ENCODE data around the gene STAT5B. TPM values are rescaled to one million over a fixed set of nuclear protein-coding genes. Genes with fewer than 3 reads are reported as not detected.

Gene STAT5B
- total and polyA plus RNA-seq, 2 of the 13 experiments (the other 11 are each of a cell fraction or from before 2014, with no cell fraction given) = 21.0 to 42.8 TPM

DNA sequence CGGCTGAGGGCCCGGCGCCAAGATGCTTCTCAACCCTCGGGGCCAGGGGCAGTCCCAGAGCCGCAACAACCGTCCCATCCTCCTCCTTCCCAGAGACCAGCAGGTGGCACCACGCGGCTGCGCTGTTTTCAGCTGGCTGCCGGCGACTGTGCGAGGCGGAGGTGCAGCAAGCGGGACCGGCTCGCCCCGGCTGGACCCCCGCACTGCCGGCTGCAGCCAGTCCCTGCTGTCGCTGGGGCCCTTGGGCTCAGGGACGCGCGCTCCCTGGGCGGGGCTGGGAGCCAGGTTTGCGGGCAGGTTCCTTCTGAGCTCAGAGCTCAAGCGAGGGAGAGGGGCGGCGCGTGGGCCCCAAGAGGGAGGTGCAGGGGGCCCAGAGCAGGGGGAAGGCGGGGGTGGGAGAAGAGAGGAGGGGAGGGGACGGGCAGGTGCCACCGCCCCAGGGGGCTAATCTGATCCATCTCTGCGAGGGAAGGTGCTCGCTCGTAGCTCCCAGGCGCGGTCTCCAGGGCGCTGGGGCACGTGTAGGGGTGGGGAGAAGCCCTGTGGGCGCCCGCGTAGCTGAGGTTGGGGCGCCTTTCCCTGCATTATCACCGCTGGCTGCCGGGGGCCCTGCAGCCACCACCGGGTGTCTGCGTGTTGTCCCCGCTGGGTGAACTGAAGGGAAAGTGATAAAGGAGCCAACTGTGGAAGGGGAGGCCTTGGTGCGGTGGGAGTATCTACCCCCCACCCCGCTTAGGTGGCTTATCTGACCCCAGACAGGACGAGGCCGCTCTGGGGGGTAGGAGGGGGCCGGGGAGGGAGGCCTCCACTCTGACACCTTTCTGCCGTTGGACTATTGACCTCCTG is 36.3 kb upstream of the STAT5B start (continued):
- TF ChIP-seq KIAA2018 (CRISPR knock-in tag; IDR thresholded peaks at IDR 0.05; ENCODE audit: borderline replicate concordance) = 0 out of 2 replicates have a peak, but pooled peaks have one; percentile 83
- 0 out of 2 replicates have a peak, but pooled peaks have one; percentile 30 for TF ChIP-seq FOXC1 (CRISPR knock-in tag; IDR thresholded peaks at IDR 0.05; ENCODE audit: borderline replicate concordance)
- TF ChIP-seq, protein P1, sequence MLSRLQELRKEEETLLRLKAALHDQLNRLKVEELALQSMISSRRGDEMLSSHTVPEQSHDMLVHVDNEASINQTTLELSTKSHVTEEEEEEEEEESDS (CRISPR knock-in tag; IDR thresholded peaks at IDR 0.05; ENCODE audit: borderline replicate concordance) = no peak
- TF ChIP-seq ZNF572 (CRISPR knock-in tag; IDR thresholded peaks at IDR 0.05) = no peak
- no peak for TF ChIP-seq JUND (CRISPR knock-in tag; IDR thresholded peaks at IDR 0.05)
- TF ChIP-seq ZNF790 (CRISPR knock-in tag; IDR thresholded peaks at IDR 0.05; ENCODE audit: borderline replicate concordance) = no peak
- TF ChIP-seq ZNF703 (CRISPR knock-in tag; IDR thresholded peaks at IDR 0.05; ENCODE audit: borderline replicate concordance) = no peak
- TF ChIP-seq NAIF1 (CRISPR knock-in tag; IDR thresholded peaks at IDR 0.05; ENCODE audit: borderline replicate concordance) = no peak
- TF ChIP-seq ZNF670 (CRISPR knock-in tag; IDR thresholded peaks at IDR 0.05; ENCODE audit: borderline replicate concordance) = peak; percentile 95
- TF ChIP-seq, protein P2, sequence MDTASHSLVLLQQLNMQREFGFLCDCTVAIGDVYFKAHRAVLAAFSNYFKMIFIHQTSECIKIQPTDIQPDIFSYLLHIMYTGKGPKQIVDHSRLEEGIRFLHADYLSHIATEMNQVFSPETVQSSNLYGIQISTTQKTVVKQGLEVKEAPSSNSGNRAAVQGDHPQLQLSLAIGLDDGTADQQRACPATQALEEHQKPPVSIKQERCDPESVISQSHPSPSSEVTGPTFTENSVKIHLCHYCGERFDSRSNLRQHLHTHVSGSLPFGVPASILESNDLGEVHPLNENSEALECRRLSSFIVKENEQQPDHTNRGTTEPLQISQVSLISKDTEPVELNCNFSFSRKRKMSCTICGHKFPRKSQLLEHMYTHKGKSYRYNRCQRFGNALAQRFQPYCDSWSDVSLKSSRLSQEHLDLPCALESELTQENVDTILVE (CRISPR knock-in tag; IDR thresholded peaks at IDR 0.05) = peak; percentile 81
- peak; percentile 97 for TF ChIP-seq ZNF788 (CRISPR knock-in tag; IDR thresholded peaks at IDR 0.05; ENCODE audit: borderline replicate concordance)
- peak; percentile 85 for TF ChIP-seq ZNF883 (CRISPR knock-in tag; IDR thresholded peaks at IDR 0.05; ENCODE audit: not compliant biosample characterization)
- TF ChIP-seq, protein P3, sequence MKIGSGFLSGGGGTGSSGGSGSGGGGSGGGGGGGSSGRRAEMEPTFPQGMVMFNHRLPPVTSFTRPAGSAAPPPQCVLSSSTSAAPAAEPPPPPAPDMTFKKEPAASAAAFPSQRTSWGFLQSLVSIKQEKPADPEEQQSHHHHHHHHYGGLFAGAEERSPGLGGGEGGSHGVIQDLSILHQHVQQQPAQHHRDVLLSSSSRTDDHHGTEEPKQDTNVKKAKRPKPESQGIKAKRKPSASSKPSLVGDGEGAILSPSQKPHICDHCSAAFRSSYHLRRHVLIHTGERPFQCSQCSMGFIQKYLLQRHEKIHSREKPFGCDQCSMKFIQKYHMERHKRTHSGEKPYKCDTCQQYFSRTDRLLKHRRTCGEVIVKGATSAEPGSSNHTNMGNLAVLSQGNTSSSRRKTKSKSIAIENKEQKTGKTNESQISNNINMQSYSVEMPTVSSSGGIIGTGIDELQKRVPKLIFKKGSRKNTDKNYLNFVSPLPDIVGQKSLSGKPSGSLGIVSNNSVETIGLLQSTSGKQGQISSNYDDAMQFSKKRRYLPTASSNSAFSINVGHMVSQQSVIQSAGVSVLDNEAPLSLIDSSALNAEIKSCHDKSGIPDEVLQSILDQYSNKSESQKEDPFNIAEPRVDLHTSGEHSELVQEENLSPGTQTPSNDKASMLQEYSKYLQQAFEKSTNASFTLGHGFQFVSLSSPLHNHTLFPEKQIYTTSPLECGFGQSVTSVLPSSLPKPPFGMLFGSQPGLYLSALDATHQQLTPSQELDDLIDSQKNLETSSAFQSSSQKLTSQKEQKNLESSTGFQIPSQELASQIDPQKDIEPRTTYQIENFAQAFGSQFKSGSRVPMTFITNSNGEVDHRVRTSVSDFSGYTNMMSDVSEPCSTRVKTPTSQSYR (CRISPR knock-in tag; IDR thresholded peaks at IDR 0.05; ENCODE audit: borderline replicate concordance) = peak; percentile 20; the same call in 1 of the 2 replicates
- no peak for TF ChIP-seq SUZ12 (IDR thresholded peaks at IDR 0.05; ENCODE audit: low read depth, low read length)
- 0 out of 2 replicates have a peak, but pooled peaks have one; percentile 12 for TF ChIP-seq GATA4 (IDR thresholded peaks at IDR 0.05; ENCODE audit: borderline replicate concordance, low read depth)
